GM23338 (cell line): Measurements from ENCODE around the gene KPNA2.

ENCODE experiments used
- CREB1 ChIP-seq: fragments of 250-450 bp; sonication (Bioruptor Pico); IDR thresholded peaks from 2 replicates; pipeline ENCODE4 v1.5.0; 2020; ENCODE audit warnings: low read depth, mild to moderate bottlenecking, moderate library complexity
- ETS1 ChIP-seq: IDR thresholded peaks from 2 replicates; pipeline ENCODE4 v1.6.1; 2016; ENCODE audit warnings: antibody characterized with exemption
- EZH2 ChIP-seq: fragments of 200-600 bp; sonication (generic); IDR thresholded peaks from one replicate; pipeline ENCODE4 v1.8.0; 2017; ENCODE audit warnings: antibody characterized with exemption, mild to moderate bottlenecking, low read depth; ENCODE audit not compliant: unreplicated experiment
- EZH2phosphoT487 ChIP-seq: fragments of 200-600 bp; sonication (generic); IDR thresholded peaks from one replicate; pipeline ENCODE4 v1.8.1; 2018; ENCODE audit warnings: antibody characterized with exemption; ENCODE audit not compliant: unreplicated experiment
- JUNB ChIP-seq: IDR thresholded peaks from one replicate; pipeline ENCODE4 v1.6.1; 2016; ENCODE audit warnings: antibody characterized with exemption; ENCODE audit not compliant: unreplicated experiment
- NANOG ChIP-seq: IDR thresholded peaks from 2 replicates; pipeline ENCODE4 v1.6.1; 2016; ENCODE audit warnings: antibody characterized with exemption, borderline replicate concordance
- POLR2AphosphoS5 ChIP-seq: IDR thresholded peaks from 2 replicates; pipeline ENCODE4 v1.6.1; 2016; ENCODE audit warnings: antibody characterized with exemption, low read depth
- REST ChIP-seq: IDR thresholded peaks from one replicate; pipeline ENCODE4 v1.6.1; 2018; ENCODE audit warnings: antibody characterized with exemption; ENCODE audit not compliant: unreplicated experiment
- STAT1 ChIP-seq: IDR thresholded peaks from one replicate; pipeline ENCODE4 v1.6.1; 2016; ENCODE audit warnings: antibody characterized with exemption; ENCODE audit not compliant: unreplicated experiment
- ZNF114 ChIP-seq: fragments of 250-450 bp; sonication (Bioruptor Pico); IDR thresholded peaks from 2 replicates; pipeline ENCODE4 v1.5.0; 2020; ENCODE audit warnings: mild to moderate bottlenecking, moderate library complexity
- ZNF462 ChIP-seq: fragments of 250-450 bp; sonication (Bioruptor Pico); IDR thresholded peaks from 2 replicates; pipeline ENCODE4 v1.5.0; 2020; ENCODE audit warnings: mild to moderate bottlenecking, moderate library complexity
- TF ChIP-seq, protein P1 (sequence below), 2 experiments: fragments of 200-600 bp in 1 of 2; sonication (generic) in 1 of 2; conservative IDR thresholded peaks; 2 replicates each; pipeline versions ENCODE4 v1.5.1 to v1.6.1; 2016 to 2017; ENCODE audit warnings: antibody characterized with exemption in 2 of 2, low read depth in 2 of 2, mild to moderate bottlenecking in 2 of 2, moderate library complexity in 1 of 2

- TF ChIP-seq, protein P1, sequence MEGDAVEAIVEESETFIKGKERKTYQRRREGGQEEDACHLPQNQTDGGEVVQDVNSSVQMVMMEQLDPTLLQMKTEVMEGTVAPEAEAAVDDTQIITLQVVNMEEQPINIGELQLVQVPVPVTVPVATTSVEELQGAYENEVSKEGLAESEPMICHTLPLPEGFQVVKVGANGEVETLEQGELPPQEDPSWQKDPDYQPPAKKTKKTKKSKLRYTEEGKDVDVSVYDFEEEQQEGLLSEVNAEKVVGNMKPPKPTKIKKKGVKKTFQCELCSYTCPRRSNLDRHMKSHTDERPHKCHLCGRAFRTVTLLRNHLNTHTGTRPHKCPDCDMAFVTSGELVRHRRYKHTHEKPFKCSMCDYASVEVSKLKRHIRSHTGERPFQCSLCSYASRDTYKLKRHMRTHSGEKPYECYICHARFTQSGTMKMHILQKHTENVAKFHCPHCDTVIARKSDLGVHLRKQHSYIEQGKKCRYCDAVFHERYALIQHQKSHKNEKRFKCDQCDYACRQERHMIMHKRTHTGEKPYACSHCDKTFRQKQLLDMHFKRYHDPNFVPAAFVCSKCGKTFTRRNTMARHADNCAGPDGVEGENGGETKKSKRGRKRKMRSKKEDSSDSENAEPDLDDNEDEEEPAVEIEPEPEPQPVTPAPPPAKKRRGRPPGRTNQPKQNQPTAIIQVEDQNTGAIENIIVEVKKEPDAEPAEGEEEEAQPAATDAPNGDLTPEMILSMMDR (conservative IDR thresholded peaks at IDR 0.05; ENCODE audit: low read depth in 2 of 2) = no peak
- TF ChIP-seq EZH2 (no peak), POLR2AphosphoS5 (no peak), CREB1 (no peak), EZH2phosphoT487 (no peak), ZNF114 (CRISPR knock-in tag) (no peak), REST (no peak), STAT1 (no peak), NANOG (no peak), ETS1 (no peak), ZNF462 (no peak), JUNB (no peak)
Measured at GRCh38 chr17:68074279-68074678, 38.7 kb downstream of the KPNA2 start.
